H9 (cell line): ENCODE data around the gene LSM11. TPM values are rescaled to one million over a fixed set of nuclear protein-coding genes. Genes with fewer than 3 reads are reported as not detected.
A peak's percentile ranks its signal among the peaks of the same experiment; 100 is the strongest.
"Not testable (repeated sequence)": the region's sequence is repeated elsewhere in the genome, so short reads cannot be mapped to it uniquely, and the experiment has no call there.

Experiments used
- DNase-seq: peaks from one replicate; pipeline ENCODE4 v3.0.0-alpha.2; 2017
- H2AFZ ChIP-seq: one replicate; pipeline ENCODE4 v1.6.1; 2013; ENCODE audit warnings: mild to moderate bottlenecking, low read length, control low read depth, moderate library complexity
- H2AK5ac ChIP-seq: 2 replicates; pipeline ENCODE4 v1.6.1; 2013; ENCODE audit warnings: low read length, control low read depth, mixed read lengths; ENCODE audit not compliant: insufficient read length
- H2BK120ac ChIP-seq: one replicate; pipeline ENCODE4 v1.6.1; 2013; ENCODE audit warnings: low read depth, mild to moderate bottlenecking, low read length, control low read depth, inconsistent platforms; ENCODE audit not compliant: poor library complexity, severe bottlenecking
- H2BK12ac ChIP-seq: 2 replicates; pipeline ENCODE4 v1.6.1; 2013; ENCODE audit warnings: low read length, control low read depth, mixed read lengths, low read depth; ENCODE audit not compliant: insufficient read length
- H2BK15ac ChIP-seq: 2 replicates; pipeline ENCODE4 v1.6.1; 2013; ENCODE audit warnings: low read depth, low read length, control low read depth
- H2BK20ac ChIP-seq: one replicate; pipeline ENCODE4 v1.6.1; 2013; ENCODE audit warnings: low read depth, mild to moderate bottlenecking, low read length, control low read depth, inconsistent platforms; ENCODE audit not compliant: poor library complexity, severe bottlenecking
- H2BK5ac ChIP-seq: 2 replicates; pipeline ENCODE4 v1.6.1; 2013; ENCODE audit warnings: low read length, control low read depth, mixed read lengths; ENCODE audit not compliant: insufficient read length
- H3K14ac ChIP-seq: 2 replicates; pipeline ENCODE4 v1.6.1; 2013; ENCODE audit warnings: low read length, control low read depth; ENCODE audit not compliant: insufficient read depth
- H3K18ac ChIP-seq: 2 replicates; pipeline ENCODE4 v1.6.1; 2013; ENCODE audit warnings: low read depth, mild to moderate bottlenecking, mixed read lengths, low read length, control low read depth; ENCODE audit not compliant: insufficient read length
- H3K23ac ChIP-seq: 2 replicates; pipeline ENCODE4 v1.6.1; 2013; ENCODE audit warnings: low read length, control low read depth, mixed read lengths, low read depth; ENCODE audit not compliant: insufficient read length
- H3K23me2 ChIP-seq: 2 replicates; pipeline ENCODE4 v1.6.1; 2013; ENCODE audit warnings: low read depth, mild to moderate bottlenecking, mixed read lengths, low read length, control low read depth; ENCODE audit not compliant: insufficient read length, poor library complexity, severe bottlenecking
- H3K27ac ChIP-seq: 2 replicates; pipeline ENCODE4 v1.5.1; 2013; ENCODE audit warnings: low read length, control low read depth, mixed read lengths, low read depth; ENCODE audit not compliant: insufficient read length
- H3K27me3 ChIP-seq: 2 replicates; pipeline ENCODE4 v1.6.1; 2013; ENCODE audit warnings: low read length, control low read depth, inconsistent platforms; ENCODE audit not compliant: insufficient read depth
- H3K4ac ChIP-seq: 2 replicates; pipeline ENCODE4 v1.6.1; 2013; ENCODE audit warnings: low read depth, mild to moderate bottlenecking, control low read depth, inconsistent platforms, low read length, moderate library complexity
- H3K4me1 ChIP-seq: 2 replicates; pipeline ENCODE4 v1.6.1; 2013; ENCODE audit warnings: low read length, control low read depth, inconsistent platforms; ENCODE audit not compliant: insufficient read depth
- H3K4me2 ChIP-seq: 2 replicates; pipeline ENCODE4 v1.6.1; 2013; ENCODE audit warnings: low read length, control low read depth, mixed read lengths; ENCODE audit not compliant: insufficient read length, insufficient read depth
- H3K56ac ChIP-seq: 2 replicates; pipeline ENCODE4 v1.6.1; 2013; ENCODE audit warnings: low read depth, mild to moderate bottlenecking, mixed read lengths, low read length, control low read depth; ENCODE audit not compliant: insufficient read length
- H3K79me1 ChIP-seq: 2 replicates; pipeline ENCODE4 v1.6.1; 2013; ENCODE audit warnings: low read depth, mild to moderate bottlenecking, moderate library complexity, low read length, control low read depth, inconsistent platforms; ENCODE audit not compliant: insufficient read depth, poor library complexity, severe bottlenecking
- H3K79me2 ChIP-seq: 2 replicates; pipeline ENCODE4 v1.6.1; 2013; ENCODE audit warnings: low read length, control low read depth, inconsistent platforms; ENCODE audit not compliant: insufficient read depth
- H3K9ac ChIP-seq: 2 replicates; pipeline ENCODE4 v1.6.1; 2013; ENCODE audit warnings: low read length, control low read depth, mixed read lengths; ENCODE audit not compliant: insufficient read length; ENCODE audit errors: extremely low read depth
- H3K9me3 ChIP-seq: one replicate; pipeline ENCODE4 v1.6.1; 2013; ENCODE audit warnings: low read depth, low read length, inconsistent platforms; ENCODE audit not compliant: control insufficient read depth
- H3T11ph ChIP-seq: one replicate; pipeline ENCODE4 v1.6.1; 2013; ENCODE audit warnings: mild to moderate bottlenecking, low read length, control low read depth, inconsistent platforms
- H4K20me1 ChIP-seq: one replicate; pipeline ENCODE4 v1.6.1; 2013; ENCODE audit not compliant: control insufficient read depth, insufficient read length, insufficient read depth
- H4K5ac ChIP-seq: 2 replicates; pipeline ENCODE4 v1.6.1; 2013; ENCODE audit warnings: low read depth, mild to moderate bottlenecking, mixed read lengths, low read length, control low read depth; ENCODE audit not compliant: insufficient read length
- H4K8ac ChIP-seq: replicated peaks from 2 replicates; pipeline ENCODE4 v1.6.1; 2013; ENCODE audit warnings: low read length, control low read depth, mixed read lengths, low read depth; ENCODE audit not compliant: insufficient read length
- H4K91ac ChIP-seq: 2 replicates; pipeline ENCODE4 v1.6.1; 2013; ENCODE audit warnings: low read depth, mild to moderate bottlenecking, moderate library complexity, mixed read lengths, low read length, control low read depth; ENCODE audit not compliant: insufficient read length
- H3K27ac Mint-ChIP-seq, 3 experiments: 2 replicates in 2 of 3; 3 replicates in 1 of 3; pipeline ENCODE4 v1.8.0; 2020 to 2021; ENCODE audit warnings: mixed read lengths in 3 of 3, mild to moderate bottlenecking in 1 of 3, moderate library complexity in 1 of 3
- H3K27me3 Mint-ChIP-seq: 2 replicates; pipeline ENCODE4 v1.8.0; 2021; ENCODE audit warnings: low read depth, mild to moderate bottlenecking, moderate library complexity, mixed read lengths
- H3K36me3 Mint-ChIP-seq, 3 experiments: 2 replicates in 2 of 3; 3 replicates in 1 of 3; pipeline ENCODE4 v1.8.0; 2020 to 2021; ENCODE audit warnings: low read depth in 3 of 3, mixed read lengths in 3 of 3; ENCODE audit not compliant: insufficient read depth in 1 of 3
- H3K4me1 Mint-ChIP-seq, 2 experiments: 2 replicates each; pipeline ENCODE4 v1.8.0; 2020; ENCODE audit warnings: mixed read lengths in 2 of 2
- H3K4me3 Mint-ChIP-seq, 2 experiments: 2 replicates in 1 of 2; 3 replicates in 1 of 2; pipeline ENCODE4 v1.8.0; 2020 to 2021; ENCODE audit warnings: mild to moderate bottlenecking in 2 of 2, mixed read lengths in 2 of 2, moderate library complexity in 1 of 2
- H3K9me3 Mint-ChIP-seq, 2 experiments: 2 replicates in 1 of 2; 3 replicates in 1 of 2; pipeline ENCODE4 v1.8.0; 2020; ENCODE audit warnings: mild to moderate bottlenecking in 2 of 2, mixed read lengths in 2 of 2, moderate library complexity in 1 of 2
- CTCF ChIP-seq: fragments of 200-600 bp; sonication (generic); conservative IDR thresholded peaks from 3 replicates; pipeline ENCODE4 v1.8.0; 2021; ENCODE audit warnings: antibody characterized with exemption, mild to moderate bottlenecking
- WGBS: extraction: QIAGEN DNeasy Blood & Tissue Kit; methylation state at CpG from one replicate; pipeline ENCODE4 v1.1.7; 2013; ENCODE audit warnings: missing lambda C conversion rate, low lambda C conversion rate, mixed read lengths; ENCODE audit not compliant: insufficient read length; ENCODE audit errors: extremely low coverage; 5-methylcytosine and 5-hydroxymethylcytosine counted together
- long read RNA-seq: library from polyadenylated mRNA; unstranded; transcript quantifications from one replicate; pipeline ENCODE4 v2.0.0, GENCODE V29; 2020
- total RNA-seq: library from RNA; stranded (reverse); gene quantifications from 2 replicates; pipeline ENCODE4 v1.2.1, GENCODE V29; 2021

LSM11 gene
- 4.5 and 4.7 TPM in 2 replicates for total RNA-seq
- long read RNA-seq, partial matches to known transcripts, result 0 of 3 reads
- long read RNA-seq, other reads (novel, unspliced or antisense), result 3 of 3 reads

DNA sequence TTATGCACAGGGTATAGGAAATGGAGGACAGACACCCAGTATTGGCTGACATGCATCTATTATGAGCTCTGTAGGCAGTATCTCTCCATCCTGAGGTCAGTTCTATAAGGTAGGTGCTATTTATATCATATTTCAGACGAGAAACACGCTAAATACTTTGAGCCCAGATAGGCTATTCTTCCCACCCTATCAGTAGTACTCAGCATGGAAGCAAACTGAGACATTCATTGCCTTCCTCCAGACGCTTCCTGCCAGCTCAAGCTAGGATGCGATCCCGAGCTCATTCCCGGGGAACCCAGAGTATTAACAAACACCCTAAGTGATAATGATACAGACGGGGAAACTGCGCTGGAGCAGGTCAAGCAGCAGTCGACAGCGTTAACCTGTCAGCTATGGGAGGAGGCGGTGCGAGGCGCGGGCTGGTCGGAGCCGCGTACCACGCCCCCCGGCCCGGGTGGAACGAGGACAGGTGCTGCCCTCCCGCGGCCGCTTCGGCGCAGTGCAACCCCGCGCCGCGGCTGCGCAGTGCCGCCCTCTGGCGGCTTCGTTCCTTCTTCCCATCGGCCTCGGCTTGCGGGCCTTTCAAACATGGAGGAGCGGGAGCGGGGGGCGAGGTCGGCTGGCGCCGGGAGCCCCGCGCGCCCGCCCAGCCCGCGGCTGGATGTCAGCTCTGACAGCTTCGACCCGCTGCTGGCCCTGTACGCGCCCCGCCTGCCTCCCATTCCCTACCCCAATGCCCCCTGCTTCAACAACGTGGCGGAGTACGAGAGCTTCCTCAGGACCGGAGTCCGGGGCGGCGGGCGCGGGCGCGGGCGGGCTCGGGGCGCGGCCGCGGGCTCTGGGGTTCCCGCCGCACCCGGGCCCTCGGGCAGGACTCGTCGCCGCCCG, at the start of gene LSM11:
LSM11 (plus strand) TSS at position 550 of the 888 bp plus-strand sequence; CDS start at position 589, 39 bp downstream.
- no peaks in the 10 kb centered on the region for H3K79me1 ChIP-seq
- H2BK5ac ChIP-seq, result no peak within 1 kb of the TSS
- H4K8ac ChIP-seq, result no peak within 1 kb of the TSS
- no CpG with 5 or more reads among the region's 79 CpGs for WGBS
- H2BK12ac ChIP-seq, result no peak within 1 kb of the TSS
- no peak within 1 kb of the TSS for H3K4ac ChIP-seq
- H2BK15ac ChIP-seq, result no peak within 1 kb of the TSS
- Mint-ChIP-seq H3K9me3 (peaks cover 0 to under 1% of the 10 kb centered on the region in 2 experiments; a peak in 1 of 5 replicates), H3K36me3 (peaks cover 6 to 12% (median 12%) of the 10 kb centered on the region in 3 experiments), H3K27me3 (peaks cover 18% of the 10 kb centered on the region), H3K4me1 (peaks cover 8 to 15% of the 10 kb centered on the region in 2 experiments), H3K4me3 (peak within 1 kb of the TSS; percentile 88 to 96), H3K27ac (peak within 1 kb of the TSS in 1 of 3 experiments; percentile 48; a peak in 1 of 7 replicates)
- no peak within 1 kb of the TSS for H3K27ac ChIP-seq
- no peak within 1 kb of the TSS; the same call in 1 of the 2 replicates for H3K14ac ChIP-seq
- no peak within 1 kb of the TSS for H2AK5ac ChIP-seq
- peaks cover 9% of the 10 kb centered on the region for H3K23me2 ChIP-seq
- H2BK120ac ChIP-seq, result no peak within 1 kb of the TSS
- no peaks in the 10 kb centered on the region for H3K4me1 ChIP-seq
- DNase-seq, result peak; percentile 93
- no peaks in the 10 kb centered on the region for H3K9me3 ChIP-seq
- no peaks in the 10 kb centered on the region for H3K79me2 ChIP-seq
- H3K56ac ChIP-seq, result no peak within 1 kb of the TSS
- peak within 1 kb of the TSS; percentile 57 for H3K9ac ChIP-seq
- no peak within 1 kb of the TSS for H3K23ac ChIP-seq
- peak; percentile 100 for TF ChIP-seq CTCF
- no peak within 1 kb of the TSS for H3T11ph ChIP-seq
- H4K5ac ChIP-seq, result no peak within 1 kb of the TSS
- H3K4me2 ChIP-seq, result peak within 1 kb of the TSS; percentile 80
- no peak within 1 kb of the TSS for H3K18ac ChIP-seq
- no peak within 1 kb of the TSS for H2AFZ ChIP-seq
- H2BK20ac ChIP-seq, result no peak within 1 kb of the TSS
- no peak within 1 kb of the TSS for H4K91ac ChIP-seq
- no peaks in the 10 kb centered on the region for H4K20me1 ChIP-seq
- H3K27me3 ChIP-seq, result peaks cover 7% of the 10 kb centered on the region

DNA sequence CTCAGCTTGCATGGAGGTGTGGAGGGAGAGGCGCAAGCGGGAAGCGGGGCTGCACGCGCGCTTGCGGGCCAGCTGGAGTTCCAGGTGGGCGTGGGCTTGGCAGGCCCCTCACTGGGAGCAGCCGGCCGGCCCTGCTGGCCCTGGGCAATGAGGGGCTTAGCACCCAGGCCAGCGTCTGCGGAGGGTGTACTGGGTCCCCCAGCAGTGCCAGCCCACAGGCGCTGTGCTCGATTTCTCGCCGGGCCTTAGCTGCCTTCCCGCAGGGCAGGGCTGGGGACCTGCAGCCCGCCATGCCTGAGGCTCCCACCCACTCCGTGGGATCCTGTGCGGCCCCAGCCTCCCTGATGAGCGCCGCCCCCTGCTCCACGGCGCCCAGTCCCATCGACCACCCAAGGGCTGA, 49.7 kb upstream of the LSM11 start:
- H4K91ac ChIP-seq, H3T11ph ChIP-seq, H4K20me1 ChIP-seq, DNase-seq, H2BK15ac ChIP-seq, H3K27ac ChIP-seq, H2BK20ac ChIP-seq, H2BK5ac ChIP-seq, H4K5ac ChIP-seq, H3K23ac ChIP-seq, H3K27me3 Mint-ChIP-seq, H3K79me2 ChIP-seq, H3K4me3 Mint-ChIP-seq, H2BK120ac ChIP-seq, H3K4me1 ChIP-seq, H3K79me1 ChIP-seq, H3K27ac Mint-ChIP-seq, H3K4me2 ChIP-seq, H3K18ac ChIP-seq, H4K8ac ChIP-seq, H3K4ac ChIP-seq, H3K4me1 Mint-ChIP-seq, H3K56ac ChIP-seq, H2AFZ ChIP-seq, H3K23me2 ChIP-seq, H3K14ac ChIP-seq, H3K9me3 ChIP-seq, H3K9ac ChIP-seq, H3K27me3 ChIP-seq, H2BK12ac ChIP-seq, H2AK5ac ChIP-seq: not testable (repeated sequence)
- Mint-ChIP-seq H3K36me3 (peaks cover 4 to 20% (median 6%) of the 10 kb centered on the region in 3 experiments; a peak in 6 of 7 replicates), H3K9me3 (peaks cover 28 to 40% of the 10 kb centered on the region in 2 experiments)
- WGBS, result no CpG with 5 or more reads among the region's 25 CpGs
